ENCODE measurements around the gene DGKI. TPM values are rescaled to one million over a fixed set of nuclear protein-coding genes. Genes with fewer than 3 reads are reported as not detected.

Gene DGKI
- total RNA-seq, 1 donor from 2014 or later, result 21.4 TPM

DNA sequence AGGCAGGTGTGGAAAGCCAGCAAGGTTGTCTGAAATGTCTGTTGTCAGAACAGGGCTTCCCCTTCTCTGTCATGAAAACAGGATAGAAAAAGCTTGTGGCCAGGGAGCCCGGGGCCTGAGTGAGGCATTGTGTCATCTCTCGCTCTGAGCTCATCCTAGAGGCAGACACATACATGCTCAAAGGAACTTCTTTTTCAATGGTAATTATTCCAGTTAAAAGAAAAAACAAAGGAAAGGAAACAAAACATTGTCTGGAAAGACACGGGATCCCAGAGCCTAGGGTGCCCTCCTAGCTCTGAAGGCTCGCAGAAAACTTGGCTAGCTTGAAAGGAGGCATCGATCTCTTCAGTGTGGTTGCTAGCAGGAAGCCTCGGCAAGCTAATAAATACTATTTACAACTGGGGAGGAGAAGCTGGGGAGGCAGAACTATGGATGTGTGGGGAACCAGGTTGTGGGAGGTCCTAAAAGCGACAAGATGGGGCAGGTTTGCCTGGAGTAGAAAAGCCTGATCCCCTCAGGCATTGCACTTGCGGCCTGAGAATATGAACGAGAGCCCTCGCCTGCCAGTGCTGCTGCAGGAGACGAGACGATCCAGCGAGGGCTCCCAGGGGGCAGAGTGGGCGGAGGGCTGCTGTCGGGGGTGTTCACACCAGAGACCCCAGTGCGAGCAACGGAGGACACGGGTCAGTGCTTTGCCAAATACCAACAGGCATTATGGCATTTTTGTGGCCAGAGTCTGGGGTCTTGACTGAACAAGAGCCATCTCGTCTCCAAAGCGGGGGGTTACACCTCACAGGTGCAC lies 32.8 kb upstream of the DGKI start:
- intact Hi-C loops (cut with micrococcal nuclease), result no loop called here

DNA sequence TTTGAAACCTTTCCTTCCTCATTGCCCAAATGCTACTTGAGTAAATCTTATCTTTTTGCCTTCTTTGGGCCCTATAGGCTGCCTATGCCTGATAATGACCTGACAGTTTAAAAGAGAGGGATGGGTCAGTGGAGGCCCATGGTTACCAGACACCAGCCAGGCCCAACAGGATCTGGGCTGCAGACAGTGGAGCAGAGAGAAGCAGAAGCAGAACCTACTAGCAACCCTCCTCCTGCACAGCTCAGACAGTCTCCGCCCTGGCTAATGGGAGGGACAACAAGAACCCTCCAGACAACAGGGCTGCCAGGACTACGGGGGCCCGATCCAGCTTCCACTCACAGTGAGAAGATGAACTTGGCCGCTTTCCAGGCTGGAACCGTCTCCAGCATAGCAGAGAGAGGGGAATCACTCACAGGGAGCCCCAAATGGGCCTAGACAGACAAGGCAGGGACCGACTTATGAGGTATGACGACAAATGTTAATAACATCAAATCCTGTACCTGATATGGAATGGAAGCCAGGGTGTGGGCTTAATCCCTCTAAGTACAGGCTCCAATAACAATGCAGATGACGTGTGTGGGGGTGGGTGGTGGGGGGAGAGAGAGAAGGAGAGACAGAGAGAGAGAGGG lies 31.7 kb upstream of the DGKI start:
- Mint-ChIP-seq H3K27me3 (peaks cover under 1% of the 10 kb centered on the region), H3K4me3 (no peak overlapping the region), H3K36me3 (ENCODE audit: low read depth) (peaks cover 51% of the 10 kb centered on the region), H3K4me1 (peaks cover 21% of the 10 kb centered on the region), H3K9me3 (no peaks in the 10 kb centered on the region), H3K27ac (peak overlapping the region; percentile 47)
- intact Hi-C loops (cut with micrococcal nuclease), result no loop called here
- no peak for DNase-seq

More for the DNA sequence above, 32.8 kb upstream of the DGKI start:
- peak overlapping the region; percentile 90 for H3K27ac Mint-ChIP-seq
- peaks cover 15% of the 10 kb centered on the region for H3K4me1 Mint-ChIP-seq
- H3K4me3 Mint-ChIP-seq, result peak overlapping the region; percentile 1
- no peaks in the 10 kb centered on the region for H3K9me3 Mint-ChIP-seq
- DNase-seq, result no peak
- peaks cover 53% of the 10 kb centered on the region for H3K36me3 Mint-ChIP-seq (ENCODE audit: low read depth)
- no peaks in the 10 kb centered on the region for H3K27me3 Mint-ChIP-seq

DNA sequence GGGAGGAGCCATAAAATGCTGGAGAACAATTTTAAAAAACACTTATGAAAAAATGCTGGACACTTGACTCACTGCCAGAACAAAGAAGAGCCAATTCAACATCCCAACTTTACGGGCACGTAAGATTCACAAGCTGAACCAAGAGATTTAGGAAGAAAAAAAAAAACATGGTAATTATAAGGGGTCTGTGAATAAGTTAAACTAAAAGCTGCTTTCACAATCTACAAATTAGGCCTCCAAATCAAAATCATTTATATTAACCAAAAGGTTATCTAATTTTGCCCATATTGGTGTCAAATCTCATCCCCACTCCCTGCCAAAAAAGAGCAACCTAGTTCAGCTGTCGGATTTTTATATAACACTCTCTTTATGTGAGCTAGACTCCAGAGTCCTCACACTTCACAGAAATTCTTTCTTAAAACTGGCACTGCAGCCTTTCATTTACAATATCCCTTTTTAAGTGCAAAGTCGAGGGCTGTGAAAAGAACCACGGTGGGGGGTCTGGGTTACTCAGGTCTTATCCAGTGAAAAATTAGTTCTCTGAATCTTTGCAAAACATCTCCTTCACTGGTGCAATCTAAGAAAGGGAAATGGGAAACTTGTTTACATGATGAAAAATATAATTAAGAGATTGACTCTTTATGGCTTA lies 30.4 kb upstream of the DGKI start:
- Mint-ChIP-seq H3K36me3 (ENCODE audit: low read depth) (peaks cover 51% of the 10 kb centered on the region), H3K4me1 (peaks cover 21% of the 10 kb centered on the region), H3K27me3 (peaks cover 2% of the 10 kb centered on the region), H3K27ac (peak overlapping the region; percentile 62), H3K4me3 (no peak overlapping the region), H3K9me3 (no peaks in the 10 kb centered on the region)
- intact Hi-C loops (cut with micrococcal nuclease), result no loop called here
- no peak for DNase-seq

DNA sequence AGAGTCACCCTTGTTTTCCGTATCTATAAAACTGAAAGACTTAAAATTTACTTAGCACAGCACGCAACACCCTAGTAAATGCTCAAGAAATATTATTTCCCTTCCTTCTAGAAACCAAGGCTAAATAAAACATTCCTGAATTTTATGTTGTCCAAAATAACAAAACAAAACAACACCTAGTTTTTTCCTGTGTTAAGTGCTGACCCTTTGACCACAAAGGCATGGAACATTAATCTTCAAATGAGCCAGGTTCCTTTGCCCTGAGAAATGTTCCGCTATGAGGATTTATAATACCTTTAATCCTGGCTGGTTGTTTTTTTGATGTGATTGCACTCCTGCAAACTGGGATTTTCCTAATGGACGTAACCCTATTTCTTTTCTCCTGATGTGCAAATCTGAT lies 29.0 kb upstream of the DGKI start:
- Mint-ChIP-seq H3K4me3 (no peak overlapping the region), H3K4me1 (peaks cover 23% of the 10 kb centered on the region), H3K27ac (no peak overlapping the region), H3K27me3 (peaks cover 2% of the 10 kb centered on the region), H3K36me3 (ENCODE audit: low read depth) (peaks cover 47% of the 10 kb centered on the region), H3K9me3 (no peaks in the 10 kb centered on the region)
- intact Hi-C loops (cut with micrococcal nuclease), result no loop called here
- DNase-seq, result no peak

DNA sequence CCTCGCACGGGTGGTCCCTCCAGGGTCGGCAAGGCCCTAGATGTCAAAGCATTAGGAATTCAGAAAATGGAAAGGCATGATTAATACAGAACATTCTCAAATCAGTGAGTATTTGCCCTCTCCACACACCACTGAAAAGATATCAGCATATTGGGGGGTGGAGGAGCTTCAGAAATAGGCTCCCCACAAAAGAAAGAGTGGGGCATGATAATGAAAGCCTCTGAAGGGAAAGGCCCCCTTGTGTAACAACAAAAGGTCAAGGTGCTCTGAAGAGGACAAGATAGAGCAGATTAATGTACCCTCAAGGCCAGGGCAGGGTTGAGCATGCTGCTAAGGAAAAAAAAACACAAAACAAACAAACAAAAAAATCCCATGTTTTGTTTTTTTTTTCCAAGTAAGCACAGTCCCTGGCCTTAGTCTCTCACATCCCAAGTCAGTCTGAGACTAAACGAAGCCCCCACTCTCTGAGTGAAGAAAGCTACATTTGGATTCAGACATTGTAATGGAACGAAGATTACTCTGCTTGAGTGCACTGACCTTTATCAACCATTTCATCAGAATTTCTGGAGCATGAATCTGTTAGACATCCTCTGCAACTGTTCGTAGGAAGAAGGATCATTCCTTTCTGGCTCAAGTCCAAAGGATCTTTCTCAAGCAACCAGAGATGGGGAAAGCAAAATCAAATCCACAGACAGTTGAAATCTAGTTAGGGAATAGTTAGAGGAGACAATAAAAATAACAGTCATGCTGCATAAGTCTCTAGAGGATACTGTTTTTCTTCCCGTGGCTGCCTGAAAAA lies 27.4 kb upstream of the DGKI start:
- intact Hi-C loops (cut with micrococcal nuclease), result loop anchor here (1.0 to 5.0 kb wide), 3 partner anchors 8 to 102 kb away; no protein-coding TSS in a partner anchor
- Mint-ChIP-seq H3K9me3 (no peaks in the 10 kb centered on the region), H3K4me1 (peaks cover 22% of the 10 kb centered on the region), H3K27me3 (peaks cover 2% of the 10 kb centered on the region), H3K27ac (peak overlapping the region; percentile 92), H3K36me3 (ENCODE audit: low read depth) (peaks cover 36% of the 10 kb centered on the region), H3K4me3 (peak overlapping the region; percentile 13)
- no peak for DNase-seq

DNA sequence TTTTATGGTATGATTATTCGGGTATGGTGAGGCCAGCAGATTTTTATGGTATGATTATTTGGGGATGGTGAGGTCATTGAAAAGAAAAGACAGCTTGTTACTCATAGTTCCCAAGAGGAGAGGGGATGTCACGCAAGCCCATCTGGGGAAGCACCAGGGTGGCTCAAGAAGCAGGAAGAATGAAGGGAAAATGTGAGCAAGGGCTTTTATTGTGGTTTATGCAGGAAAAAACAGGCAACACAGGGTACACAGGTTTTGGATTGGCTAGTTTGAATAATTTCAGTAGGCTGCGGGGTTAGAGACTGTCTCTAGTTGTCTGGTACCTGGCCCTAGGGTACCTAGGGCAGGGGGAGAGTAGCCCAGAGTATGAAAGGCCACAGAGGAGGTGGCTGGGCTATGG lies 26.8 kb upstream of the DGKI start:
- Mint-ChIP-seq H3K27ac (peak overlapping the region; percentile 92), H3K4me3 (peak overlapping the region; percentile 13), H3K4me1 (peaks cover 20% of the 10 kb centered on the region), H3K27me3 (peaks cover 2% of the 10 kb centered on the region), H3K9me3 (peaks cover under 1% of the 10 kb centered on the region), H3K36me3 (ENCODE audit: low read depth) (peaks cover 34% of the 10 kb centered on the region)
- DNase-seq, result no peak
- intact Hi-C loops (cut with micrococcal nuclease), result loop anchor here (1.0 to 5.0 kb wide), 3 partner anchors 9 to 101 kb away; no protein-coding TSS in a partner anchor

DNA sequence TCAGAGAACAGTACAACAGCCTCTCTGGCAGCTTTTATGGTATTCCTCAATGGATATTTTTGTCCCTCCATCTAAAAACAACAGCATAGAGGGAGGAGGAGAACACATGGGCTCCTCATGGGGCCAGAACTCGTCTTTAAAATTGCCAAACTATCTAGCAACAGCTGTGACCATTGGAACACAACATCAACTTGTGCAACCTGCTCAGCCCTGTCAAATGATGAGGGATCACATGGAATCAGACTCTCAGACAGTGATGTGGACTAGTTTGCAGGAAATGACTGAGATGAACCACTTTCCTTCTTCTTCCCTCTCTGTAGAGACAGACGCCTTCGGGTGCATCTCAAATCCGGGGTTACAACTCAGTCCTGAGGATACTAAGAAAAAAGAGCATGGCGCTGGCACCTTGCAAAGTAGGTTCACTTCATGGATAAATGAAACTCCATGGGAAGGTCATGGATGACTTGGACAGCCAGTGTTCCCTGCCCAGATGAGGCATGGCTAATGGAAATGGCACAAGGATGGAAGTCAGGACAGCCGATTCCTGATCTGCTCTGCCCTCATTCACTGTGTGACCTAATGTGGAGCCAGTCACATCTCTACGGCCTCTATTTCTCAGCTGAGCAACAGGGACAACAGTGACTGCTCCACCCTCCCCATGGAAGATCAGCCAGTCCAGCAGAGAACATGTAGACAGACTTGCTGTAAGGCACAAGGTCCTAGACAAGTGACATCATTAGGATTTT lies 24.6 kb upstream of the DGKI start:
- peak; percentile 41 for DNase-seq
- peaks cover 36% of the 10 kb centered on the region for H3K36me3 Mint-ChIP-seq (ENCODE audit: low read depth)
- H3K9me3 Mint-ChIP-seq, result peaks cover 8% of the 10 kb centered on the region
- H3K27me3 Mint-ChIP-seq, result peaks cover 2% of the 10 kb centered on the region
- intact Hi-C loops (cut with micrococcal nuclease), result loop anchor here (5.0 kb wide), 1 partner anchor 99 kb away; no protein-coding TSS in a partner anchor
- peaks cover 20% of the 10 kb centered on the region for H3K4me1 Mint-ChIP-seq
- peak overlapping the region; percentile 68 for H3K27ac Mint-ChIP-seq
- no peak overlapping the region for H3K4me3 Mint-ChIP-seq

DNA sequence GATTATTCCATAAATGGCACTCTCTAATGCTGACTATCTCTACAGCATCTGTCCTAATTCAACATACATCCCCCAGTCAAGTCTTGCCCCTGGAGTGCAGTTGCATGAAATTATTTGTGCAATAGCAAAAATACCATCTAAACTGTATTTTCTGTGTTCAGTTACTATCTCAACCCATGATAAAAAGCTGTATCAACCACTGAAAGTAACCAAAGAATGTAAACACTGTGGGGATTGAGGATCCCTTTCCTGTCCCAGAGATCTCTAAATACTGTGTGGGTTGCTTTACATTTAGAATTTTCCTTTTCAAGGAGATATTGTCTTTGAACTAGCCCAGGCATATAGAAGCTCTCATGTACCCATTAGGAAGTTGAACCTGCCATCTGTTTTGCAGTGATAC lies 23.9 kb upstream of the DGKI start:
- Mint-ChIP-seq H3K27me3 (peaks cover 2% of the 10 kb centered on the region), H3K27ac (peak overlapping the region; percentile 45), H3K4me3 (no peak overlapping the region), H3K9me3 (peaks cover 14% of the 10 kb centered on the region), H3K36me3 (ENCODE audit: low read depth) (peaks cover 41% of the 10 kb centered on the region), H3K4me1 (peaks cover 20% of the 10 kb centered on the region)
- intact Hi-C loops (cut with micrococcal nuclease), result loop anchor here (5.0 kb wide), 1 partner anchor 98 kb away; no protein-coding TSS in a partner anchor
- peak; percentile 26 for DNase-seq

DNA sequence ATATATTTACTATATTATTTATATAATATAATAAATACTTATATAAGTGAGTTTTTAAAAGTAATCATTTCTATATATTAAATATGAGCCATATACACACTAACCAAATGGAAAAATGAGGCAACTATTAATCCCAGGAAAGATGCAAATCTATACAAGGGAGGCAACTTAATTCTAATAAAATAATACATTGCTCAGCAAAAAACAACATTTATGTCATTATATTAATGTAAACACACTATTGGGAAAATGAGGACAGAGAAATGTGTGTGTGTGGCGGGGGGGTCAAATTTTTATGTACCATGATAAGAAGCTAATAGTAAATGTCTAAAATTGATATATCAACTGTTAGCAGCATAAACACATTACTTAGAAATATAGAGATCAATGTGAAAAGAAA lies 23.3 kb upstream of the DGKI start:
- peaks cover 46% of the 10 kb centered on the region for H3K36me3 Mint-ChIP-seq (ENCODE audit: low read depth)
- intact Hi-C loops (cut with micrococcal nuclease), result loop anchor here (5.0 kb wide), 1 partner anchor 98 kb away; no protein-coding TSS in a partner anchor
- peaks cover 2% of the 10 kb centered on the region for H3K27me3 Mint-ChIP-seq
- peak; percentile 6 for DNase-seq
- H3K27ac Mint-ChIP-seq, result no peak overlapping the region
- peaks cover 20% of the 10 kb centered on the region for H3K4me1 Mint-ChIP-seq
- no peak overlapping the region for H3K4me3 Mint-ChIP-seq
- H3K9me3 Mint-ChIP-seq, result peaks cover 19% of the 10 kb centered on the region

DNA sequence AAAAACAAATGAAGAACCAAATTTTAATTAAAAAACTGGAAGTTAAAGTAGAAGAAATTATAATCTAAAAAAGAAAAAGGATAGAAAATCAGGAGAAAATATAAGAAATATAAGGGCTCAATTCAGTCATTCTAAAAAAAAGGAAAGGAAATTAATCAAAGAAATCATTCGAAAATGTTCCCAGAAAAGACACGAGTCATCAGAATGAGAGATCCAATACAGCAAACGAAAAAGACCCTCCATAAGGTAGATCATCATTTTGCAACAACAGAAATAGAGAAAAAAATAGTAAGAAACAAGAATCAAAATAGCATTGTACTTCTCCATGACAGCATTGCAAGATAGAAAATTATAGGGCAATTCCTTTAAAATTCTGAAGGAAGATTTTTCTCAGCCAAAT lies 22.5 kb upstream of the DGKI start:
- Mint-ChIP-seq H3K27ac (no peak overlapping the region), H3K4me1 (peaks cover 20% of the 10 kb centered on the region), H3K36me3 (ENCODE audit: low read depth) (peaks cover 50% of the 10 kb centered on the region), H3K4me3 (no peak overlapping the region), H3K9me3 (peaks cover 21% of the 10 kb centered on the region), H3K27me3 (peaks cover 2% of the 10 kb centered on the region)
- no peak for DNase-seq
- intact Hi-C loops (cut with micrococcal nuclease), result no loop called here

DNA sequence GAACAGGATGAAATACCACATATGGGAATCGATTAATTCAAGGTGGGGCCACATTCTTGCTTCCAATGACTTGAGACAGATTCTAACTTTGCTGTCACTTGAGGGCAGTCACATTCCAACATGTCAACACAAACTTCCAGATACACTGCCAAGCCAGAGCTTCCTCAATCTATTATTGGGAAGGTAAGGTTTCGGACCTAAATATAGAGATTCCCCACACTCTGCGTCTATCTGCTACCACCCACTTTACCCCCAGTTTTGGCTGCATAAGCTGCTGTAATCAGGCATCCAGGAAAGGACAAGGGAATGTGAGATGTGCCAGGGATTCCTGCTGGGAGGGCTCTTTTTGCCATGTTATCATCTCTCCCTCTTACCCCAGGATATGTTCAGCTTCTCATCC lies 20.5 kb upstream of the DGKI start:
- intact Hi-C loops (cut with micrococcal nuclease), result no loop called here
- Mint-ChIP-seq H3K4me1 (peaks cover 9% of the 10 kb centered on the region), H3K36me3 (ENCODE audit: low read depth) (peaks cover 40% of the 10 kb centered on the region), H3K9me3 (peaks cover 21% of the 10 kb centered on the region), H3K27me3 (no peaks in the 10 kb centered on the region), H3K4me3 (no peak overlapping the region), H3K27ac (no peak overlapping the region)
- no peak for DNase-seq

DNA sequence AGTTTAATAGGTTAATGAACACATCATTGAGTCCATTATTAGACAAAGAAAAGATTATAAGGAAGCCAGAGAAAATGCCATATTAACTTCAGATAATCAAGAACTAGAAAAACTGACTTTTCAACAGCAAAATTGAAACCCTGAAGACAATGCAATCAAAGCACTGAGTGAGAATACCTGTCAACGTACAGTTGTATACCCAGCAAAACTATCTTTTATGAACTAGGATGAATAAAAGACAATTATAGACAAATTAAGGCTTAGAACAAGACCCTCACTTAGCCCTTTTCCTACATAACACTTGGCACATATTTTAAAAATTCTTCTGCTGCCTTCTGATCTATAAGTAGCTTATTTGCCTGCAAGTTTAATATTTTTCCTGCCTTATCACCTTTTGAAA lies 19.0 kb upstream of the DGKI start:
- peaks cover 3% of the 10 kb centered on the region for H3K4me1 Mint-ChIP-seq
- peaks cover 36% of the 10 kb centered on the region for H3K36me3 Mint-ChIP-seq (ENCODE audit: low read depth)
- H3K9me3 Mint-ChIP-seq, result peaks cover 21% of the 10 kb centered on the region
- no peaks in the 10 kb centered on the region for H3K27me3 Mint-ChIP-seq
- no peak overlapping the region for H3K27ac Mint-ChIP-seq
- intact Hi-C loops (cut with micrococcal nuclease), result no loop called here
- DNase-seq, result no peak
- no peak overlapping the region for H3K4me3 Mint-ChIP-seq

DNA sequence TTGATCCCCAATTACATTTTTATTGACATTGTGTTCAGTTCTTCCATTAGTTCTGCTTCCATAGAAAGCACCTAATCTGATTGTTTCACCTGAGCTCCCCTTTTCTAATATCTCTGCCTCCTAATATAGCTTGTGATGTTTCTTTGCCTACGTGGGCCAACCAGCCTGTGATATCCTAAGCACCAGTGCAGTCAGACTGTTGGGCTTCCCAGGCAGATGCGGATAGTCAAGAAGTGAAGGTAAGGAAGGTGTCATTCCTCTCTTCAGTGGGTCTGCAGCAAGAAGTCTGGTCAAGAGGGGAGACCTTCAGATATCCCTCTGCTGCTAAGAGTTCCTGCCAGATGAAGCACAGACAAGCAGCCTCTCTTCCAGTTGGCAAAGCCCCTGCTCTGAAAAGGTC lies 16.2 kb upstream of the DGKI start:
- Mint-ChIP-seq H3K27me3 (no peaks in the 10 kb centered on the region), H3K36me3 (ENCODE audit: low read depth) (peaks cover 29% of the 10 kb centered on the region), H3K4me1 (no peaks in the 10 kb centered on the region), H3K27ac (no peak overlapping the region), H3K9me3 (peaks cover 18% of the 10 kb centered on the region), H3K4me3 (no peak overlapping the region)
- no peak for DNase-seq
- intact Hi-C loops (cut with micrococcal nuclease), result no loop called here

Measured in activated CD4-positive, alpha-beta T cell treated with anti-CD3 and anti-CD28 coated beads, Interleukin-2, amount 10 ng/mL, durations not matched to agents 24 days and 14 days (primary cell).